GM12878 (cell line): ENCODE results near the gene MYOM1. TPM values are rescaled to one million over a fixed set of nuclear protein-coding genes. Genes with fewer than 3 reads are reported as not detected.

Experiments
- BCL11A ChIP-seq: IDR thresholded peaks from 2 replicates; pipeline ENCODE4 v1.6.1; 2011; ENCODE audit warnings: low read depth, low read length
- CBX3 ChIP-seq: fragments of 200-600 bp; sonication (generic); IDR thresholded peaks from 2 replicates; pipeline ENCODE4 v1.6.1; 2016; ENCODE audit warnings: low read depth, borderline replicate concordance
- CREB1 ChIP-seq: IDR thresholded peaks from 2 replicates; pipeline ENCODE4 v1.6.1; 2012; ENCODE audit warnings: low read depth, mild to moderate bottlenecking, inconsistent platforms
- LARP7 ChIP-seq: fragments of 450-650 bp; IDR thresholded peaks from 2 replicates; pipeline ENCODE4 v1.6.1; 2017; ENCODE audit warnings: mild to moderate bottlenecking
- NFXL1 ChIP-seq: fragments of 450-650 bp; IDR thresholded peaks from 2 replicates; pipeline ENCODE4 v1.6.1; 2017; ENCODE audit warnings: antibody characterized with exemption, mild to moderate bottlenecking, borderline replicate concordance
- NFYB ChIP-seq: IDR thresholded peaks from 2 replicates; pipeline ENCODE4 v1.6.1; 2011; ENCODE audit warnings: low read depth, mild to moderate bottlenecking, low read length, improper control_type of control experiment, moderate library complexity; ENCODE audit not compliant: insufficient read depth
- RAD21 ChIP-seq: IDR thresholded peaks from 2 replicates; pipeline ENCODE4 v1.6.1; 2011; ENCODE audit warnings: mild to moderate bottlenecking, low read depth, low read length, moderate library complexity; ENCODE audit not compliant: insufficient read depth
- RB1 ChIP-seq: fragments of 450-650 bp; formaldehyde crosslinking; IDR thresholded peaks from 2 replicates; pipeline ENCODE4 v1.6.1; 2017; ENCODE audit warnings: mild to moderate bottlenecking, borderline replicate concordance
- SIN3A ChIP-seq: IDR thresholded peaks from 2 replicates; pipeline ENCODE4 v1.6.1; 2012; ENCODE audit warnings: low read depth, low read length, improper control_type of control experiment
- SMAD5 ChIP-seq: IDR thresholded peaks from 2 replicates; pipeline ENCODE4 v1.6.1; 2016; ENCODE audit warnings: antibody characterized with exemption, low read depth
- SMC3 ChIP-seq: IDR thresholded peaks from 2 replicates; pipeline ENCODE4 v1.6.1; 2011; ENCODE audit warnings: low read length, improper control_type of control experiment, borderline replicate concordance
- SRF ChIP-seq, 2 experiments: IDR thresholded peaks; 2 replicates each; pipeline ENCODE4 v1.6.1; 2011; ENCODE audit warnings: low read depth in 2 of 2, low read length in 2 of 2, mild to moderate bottlenecking in 1 of 2, moderate library complexity in 1 of 2
- TBL1XR1 ChIP-seq: IDR thresholded peaks from 2 replicates; pipeline ENCODE4 v1.6.1; 2012; ENCODE audit warnings: low read depth, low read length, improper control_type of control experiment
- ZBED1 ChIP-seq: IDR thresholded peaks from 2 replicates; pipeline ENCODE4 v1.6.1; 2016; ENCODE audit warnings: borderline replicate concordance
- ZNF207 ChIP-seq: fragments of 450-650 bp; IDR thresholded peaks from 2 replicates; pipeline ENCODE4 v1.6.1; 2014; ENCODE audit warnings: antibody characterized with exemption, mild to moderate bottlenecking, borderline replicate concordance
- ZNF384 ChIP-seq: IDR thresholded peaks from 2 replicates; pipeline ENCODE4 v1.6.1; 2012; ENCODE audit warnings: low read depth, mild to moderate bottlenecking, low read length, improper control_type of control experiment, borderline replicate concordance
- ZSCAN29 ChIP-seq: fragments of 450-650 bp; IDR thresholded peaks from 2 replicates; pipeline ENCODE4 v1.6.1; 2017; ENCODE audit warnings: mild to moderate bottlenecking, moderate library complexity
- polyA plus RNA-seq, 11 experiments: library from polyadenylated mRNA; depleted of rRNA in 4 of 11; unstranded in 6 of 11; stranded (reverse) in 5 of 11; fragments of >200 nt; fragmentation: Nextera tagmentation in 4 of 11; fragmentation: Illumina TruSeq in 1 of 11; extraction: Ambion mirVana in 4 of 11; extraction: Trizol in 1 of 11; gene quantifications; 1 replicate in 1 of 11; 2 replicates in 10 of 11; pipeline versions ENCODE4 v1.2.1 to v1.2.3, GENCODE V29; 2011 to 2016; ENCODE audit warnings: inconsistent platforms in 2 of 11, missing spikeins in 2 of 11, low read depth in 1 of 11
- total RNA-seq, 4 experiments: library from RNA; depleted of rRNA in 3 of 4; stranded (reverse); fragments of >200 nt in 3 of 4; fragmentation: Illumina TruSeq in 1 of 4; extraction: Trizol in 1 of 4; gene quantifications; 2 replicates each; pipeline versions ENCODE4 v1.2.1 to v1.2.3, GENCODE V29; 2013 to 2021
- TF ChIP-seq, protein P1 (sequence below): IDR thresholded peaks from 2 replicates; pipeline ENCODE4 v1.6.1; 2012; ENCODE audit warnings: low read depth, low read length, improper control_type of control experiment
- TF ChIP-seq, protein P2 (sequence below): fragments of 450-650 bp; formaldehyde crosslinking; IDR thresholded peaks from 2 replicates; pipeline ENCODE4 v1.4.0; 2020; ENCODE audit warnings: mild to moderate bottlenecking, moderate library complexity
- TF ChIP-seq, protein P3 (sequence below): IDR thresholded peaks from 2 replicates; pipeline ENCODE4 v1.6.1; 2012; ENCODE audit warnings: low read depth, low read length, improper control_type of control experiment
- TF ChIP-seq, protein P4 (sequence below): IDR thresholded peaks from 2 replicates; pipeline ENCODE4 v1.6.1; 2012; ENCODE audit warnings: mild to moderate bottlenecking, low read depth, low read length
- TF ChIP-seq, protein P5 (sequence below): IDR thresholded peaks from 2 replicates; pipeline ENCODE4 v1.6.1; 2011; ENCODE audit warnings: mild to moderate bottlenecking, low read depth, low read length, moderate library complexity; ENCODE audit not compliant: insufficient replicate concordance

Gene MYOM1
- total and polyA plus RNA-seq, 10 of the 15 experiments (the other 5 are each of a cell fraction or from before 2014, with no cell fraction given), result 0.06 to 1.0 (median 0.57) TPM

DNA sequence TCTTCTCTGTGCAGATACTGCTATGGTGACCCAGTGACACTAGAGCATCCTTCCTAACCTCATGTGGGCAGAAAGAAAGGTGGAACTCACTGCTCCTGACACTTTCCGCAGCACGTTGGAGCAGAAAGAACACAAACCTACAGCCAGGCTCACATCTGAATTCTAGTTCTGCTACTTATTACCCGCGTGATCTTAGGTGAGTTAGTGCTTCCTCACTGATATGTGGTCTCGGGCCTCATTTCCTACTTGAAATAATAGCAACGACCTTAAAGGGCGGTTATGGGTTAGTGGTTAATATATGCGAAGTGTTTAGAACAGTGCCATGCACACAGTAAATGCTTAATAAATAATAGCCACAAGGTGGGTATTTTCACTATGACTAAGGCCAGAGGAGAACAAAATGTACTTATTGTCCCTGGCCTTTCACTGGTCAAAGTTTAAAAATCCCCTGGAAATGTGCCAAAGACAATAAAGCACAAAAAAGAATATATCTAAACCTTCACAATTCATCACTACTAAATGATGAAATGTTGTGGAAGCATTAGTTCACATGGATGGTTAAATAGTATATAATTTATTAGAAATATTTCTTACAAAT is 66.6 kb downstream of the MYOM1 start (continued):
- TF ChIP-seq, protein P1, sequence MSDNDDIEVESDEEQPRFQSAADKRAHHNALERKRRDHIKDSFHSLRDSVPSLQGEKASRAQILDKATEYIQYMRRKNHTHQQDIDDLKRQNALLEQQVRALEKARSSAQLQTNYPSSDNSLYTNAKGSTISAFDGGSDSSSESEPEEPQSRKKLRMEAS, result no peak
- peak; percentile 22; the same call in 1 of the 2 replicates for TF ChIP-seq ZNF207
- TF ChIP-seq ZBED1, result no peak
- TF ChIP-seq SMAD5, result no peak
- no peak for TF ChIP-seq CBX3
- TF ChIP-seq, protein P2, sequence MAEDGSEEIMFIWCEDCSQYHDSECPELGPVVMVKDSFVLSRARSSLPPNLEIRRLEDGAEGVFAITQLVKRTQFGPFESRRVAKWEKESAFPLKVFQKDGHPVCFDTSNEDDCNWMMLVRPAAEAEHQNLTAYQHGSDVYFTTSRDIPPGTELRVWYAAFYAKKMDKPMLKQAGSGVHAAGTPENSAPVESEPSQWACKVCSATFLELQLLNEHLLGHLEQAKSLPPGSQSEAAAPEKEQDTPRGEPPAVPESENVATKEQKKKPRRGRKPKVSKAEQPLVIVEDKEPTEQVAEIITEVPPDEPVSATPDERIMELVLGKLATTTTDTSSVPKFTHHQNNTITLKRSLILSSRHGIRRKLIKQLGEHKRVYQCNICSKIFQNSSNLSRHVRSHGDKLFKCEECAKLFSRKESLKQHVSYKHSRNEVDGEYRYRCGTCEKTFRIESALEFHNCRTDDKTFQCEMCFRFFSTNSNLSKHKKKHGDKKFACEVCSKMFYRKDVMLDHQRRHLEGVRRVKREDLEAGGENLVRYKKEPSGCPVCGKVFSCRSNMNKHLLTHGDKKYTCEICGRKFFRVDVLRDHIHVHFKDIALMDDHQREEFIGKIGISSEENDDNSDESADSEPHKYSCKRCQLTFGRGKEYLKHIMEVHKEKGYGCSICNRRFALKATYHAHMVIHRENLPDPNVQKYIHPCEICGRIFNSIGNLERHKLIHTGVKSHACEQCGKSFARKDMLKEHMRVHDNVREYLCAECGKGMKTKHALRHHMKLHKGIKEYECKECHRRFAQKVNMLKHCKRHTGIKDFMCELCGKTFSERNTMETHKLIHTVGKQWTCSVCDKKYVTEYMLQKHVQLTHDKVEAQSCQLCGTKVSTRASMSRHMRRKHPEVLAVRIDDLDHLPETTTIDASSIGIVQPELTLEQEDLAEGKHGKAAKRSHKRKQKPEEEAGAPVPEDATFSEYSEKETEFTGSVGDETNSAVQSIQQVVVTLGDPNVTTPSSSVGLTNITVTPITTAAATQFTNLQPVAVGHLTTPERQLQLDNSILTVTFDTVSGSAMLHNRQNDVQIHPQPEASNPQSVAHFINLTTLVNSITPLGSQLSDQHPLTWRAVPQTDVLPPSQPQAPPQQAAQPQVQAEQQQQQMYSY, result no peak
- TF ChIP-seq LARP7, result no peak
- peak; percentile 31; the same call in 1 of the 2 replicates for TF ChIP-seq TBL1XR1
- no peak for TF ChIP-seq RB1
- TF ChIP-seq, protein P3, sequence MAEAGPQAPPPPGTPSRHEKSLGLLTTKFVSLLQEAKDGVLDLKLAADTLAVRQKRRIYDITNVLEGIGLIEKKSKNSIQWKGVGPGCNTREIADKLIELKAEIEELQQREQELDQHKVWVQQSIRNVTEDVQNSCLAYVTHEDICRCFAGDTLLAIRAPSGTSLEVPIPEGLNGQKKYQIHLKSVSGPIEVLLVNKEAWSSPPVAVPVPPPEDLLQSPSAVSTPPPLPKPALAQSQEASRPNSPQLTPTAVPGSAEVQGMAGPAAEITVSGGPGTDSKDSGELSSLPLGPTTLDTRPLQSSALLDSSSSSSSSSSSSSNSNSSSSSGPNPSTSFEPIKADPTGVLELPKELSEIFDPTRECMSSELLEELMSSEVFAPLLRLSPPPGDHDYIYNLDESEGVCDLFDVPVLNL, result no peak
- peak; percentile 60; the same call in 1 of the 2 replicates for TF ChIP-seq BCL11A
- no peak for TF ChIP-seq ZNF384
- no peak for TF ChIP-seq NFXL1
- TF ChIP-seq SMC3, result no peak
- no peak for TF ChIP-seq SIN3A
- TF ChIP-seq, protein P4, sequence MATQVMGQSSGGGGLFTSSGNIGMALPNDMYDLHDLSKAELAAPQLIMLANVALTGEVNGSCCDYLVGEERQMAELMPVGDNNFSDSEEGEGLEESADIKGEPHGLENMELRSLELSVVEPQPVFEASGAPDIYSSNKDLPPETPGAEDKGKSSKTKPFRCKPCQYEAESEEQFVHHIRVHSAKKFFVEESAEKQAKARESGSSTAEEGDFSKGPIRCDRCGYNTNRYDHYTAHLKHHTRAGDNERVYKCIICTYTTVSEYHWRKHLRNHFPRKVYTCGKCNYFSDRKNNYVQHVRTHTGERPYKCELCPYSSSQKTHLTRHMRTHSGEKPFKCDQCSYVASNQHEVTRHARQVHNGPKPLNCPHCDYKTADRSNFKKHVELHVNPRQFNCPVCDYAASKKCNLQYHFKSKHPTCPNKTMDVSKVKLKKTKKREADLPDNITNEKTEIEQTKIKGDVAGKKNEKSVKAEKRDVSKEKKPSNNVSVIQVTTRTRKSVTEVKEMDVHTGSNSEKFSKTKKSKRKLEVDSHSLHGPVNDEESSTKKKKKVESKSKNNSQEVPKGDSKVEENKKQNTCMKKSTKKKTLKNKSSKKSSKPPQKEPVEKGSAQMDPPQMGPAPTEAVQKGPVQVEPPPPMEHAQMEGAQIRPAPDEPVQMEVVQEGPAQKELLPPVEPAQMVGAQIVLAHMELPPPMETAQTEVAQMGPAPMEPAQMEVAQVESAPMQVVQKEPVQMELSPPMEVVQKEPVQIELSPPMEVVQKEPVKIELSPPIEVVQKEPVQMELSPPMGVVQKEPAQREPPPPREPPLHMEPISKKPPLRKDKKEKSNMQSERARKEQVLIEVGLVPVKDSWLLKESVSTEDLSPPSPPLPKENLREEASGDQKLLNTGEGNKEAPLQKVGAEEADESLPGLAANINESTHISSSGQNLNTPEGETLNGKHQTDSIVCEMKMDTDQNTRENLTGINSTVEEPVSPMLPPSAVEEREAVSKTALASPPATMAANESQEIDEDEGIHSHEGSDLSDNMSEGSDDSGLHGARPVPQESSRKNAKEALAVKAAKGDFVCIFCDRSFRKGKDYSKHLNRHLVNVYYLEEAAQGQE, result no peak
- TF ChIP-seq, protein P5, sequence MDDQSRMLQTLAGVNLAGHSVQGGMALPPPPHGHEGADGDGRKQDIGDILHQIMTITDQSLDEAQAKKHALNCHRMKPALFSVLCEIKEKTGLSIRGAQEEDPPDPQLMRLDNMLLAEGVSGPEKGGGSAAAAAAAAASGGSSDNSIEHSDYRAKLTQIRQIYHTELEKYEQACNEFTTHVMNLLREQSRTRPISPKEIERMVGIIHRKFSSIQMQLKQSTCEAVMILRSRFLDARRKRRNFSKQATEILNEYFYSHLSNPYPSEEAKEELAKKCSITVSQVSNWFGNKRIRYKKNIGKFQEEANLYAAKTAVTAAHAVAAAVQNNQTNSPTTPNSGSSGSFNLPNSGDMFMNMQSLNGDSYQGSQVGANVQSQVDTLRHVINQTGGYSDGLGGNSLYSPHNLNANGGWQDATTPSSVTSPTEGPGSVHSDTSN, result no peak
- TF ChIP-seq ZSCAN29, result peak; percentile 73; the same call in 1 of the 2 replicates
- no peak for TF ChIP-seq SRF (IDR thresholded peaks at IDR 0.05; ENCODE audit: low read depth in 2 of 2, low read length in 2 of 2)
- TF ChIP-seq CREB1, result no peak
- TF ChIP-seq NFYB, result no peak
- no peak for TF ChIP-seq RAD21
